Osteoblast (primary cell): ENCODE results near the gene ONECUT1. TPM values are rescaled to one million over a fixed set of nuclear protein-coding genes. Genes with fewer than 3 reads are reported as not detected.

Experiments
- DNase-seq: peaks from one replicate; pipeline ENCODE4 v3.0.0; 2011; ENCODE audit warnings: low spot score, mixed read lengths; ENCODE audit not compliant: insufficient read length; ENCODE audit errors: missing footprints
- H2AFZ ChIP-seq: 2 replicates; pipeline ENCODE4 v1.6.0; 2011; ENCODE audit warnings: mild to moderate bottlenecking, low read length
- H3K27ac ChIP-seq: 2 replicates; pipeline ENCODE4 v1.5.1; 2011; ENCODE audit warnings: mild to moderate bottlenecking, low read depth, low read length, moderate library complexity
- H3K27me3 ChIP-seq: 2 replicates; pipeline ENCODE4 v1.6.0; 2012; ENCODE audit warnings: mild to moderate bottlenecking, control low read depth, inconsistent platforms, low read length, moderate library complexity; ENCODE audit not compliant: insufficient read depth
- H3K36me3 ChIP-seq: 2 replicates; pipeline ENCODE4 v1.5.1; 2011; ENCODE audit warnings: mild to moderate bottlenecking, low read length, control low read depth, moderate library complexity; ENCODE audit not compliant: insufficient read depth
- H3K4me1 ChIP-seq: 2 replicates; pipeline ENCODE4 v1.5.1; 2011; ENCODE audit warnings: mild to moderate bottlenecking, low read length, control low read depth, moderate library complexity; ENCODE audit not compliant: insufficient read depth
- H3K4me2 ChIP-seq: 2 replicates; pipeline ENCODE4 v1.6.0; 2011; ENCODE audit warnings: mild to moderate bottlenecking, low read length; ENCODE audit not compliant: insufficient read depth
- H3K4me3 ChIP-seq: fragments of 200-600 bp; sonication (generic); 3 replicates; pipeline ENCODE4 v1.5.1; 2012; ENCODE audit warnings: mild to moderate bottlenecking, low read length, inconsistent platforms; ENCODE audit not compliant: insufficient read depth
- H3K79me2 ChIP-seq: 2 replicates; pipeline ENCODE4 v1.6.0; 2012; ENCODE audit warnings: mild to moderate bottlenecking, low read length, control low read depth, inconsistent platforms; ENCODE audit not compliant: insufficient read depth
- H3K9me3 ChIP-seq: 2 replicates; pipeline ENCODE4 v1.5.1; 2011; ENCODE audit warnings: low read depth, low read length, control low read depth
- H4K20me1 ChIP-seq: 2 replicates; pipeline ENCODE4 v1.6.0; 2012; ENCODE audit warnings: mild to moderate bottlenecking, low read length, control low read depth; ENCODE audit not compliant: insufficient read depth
- total RNA-seq: library from RNA; depleted of rRNA; stranded (reverse); fragments of >200 nt; gene quantifications from 2 replicates; pipeline ENCODE4 v1.2.3, GENCODE V29; 2012
- TF ChIP-seq, protein P1 (sequence below): IDR thresholded peaks from 2 replicates; pipeline ENCODE4 v1.5.1; 2011; ENCODE audit warnings: mild to moderate bottlenecking, low read depth, low read length, moderate library complexity; ENCODE audit errors: extremely low read depth

The ONECUT1 gene
- total RNA-seq, 1 donor: not detected

DNA sequence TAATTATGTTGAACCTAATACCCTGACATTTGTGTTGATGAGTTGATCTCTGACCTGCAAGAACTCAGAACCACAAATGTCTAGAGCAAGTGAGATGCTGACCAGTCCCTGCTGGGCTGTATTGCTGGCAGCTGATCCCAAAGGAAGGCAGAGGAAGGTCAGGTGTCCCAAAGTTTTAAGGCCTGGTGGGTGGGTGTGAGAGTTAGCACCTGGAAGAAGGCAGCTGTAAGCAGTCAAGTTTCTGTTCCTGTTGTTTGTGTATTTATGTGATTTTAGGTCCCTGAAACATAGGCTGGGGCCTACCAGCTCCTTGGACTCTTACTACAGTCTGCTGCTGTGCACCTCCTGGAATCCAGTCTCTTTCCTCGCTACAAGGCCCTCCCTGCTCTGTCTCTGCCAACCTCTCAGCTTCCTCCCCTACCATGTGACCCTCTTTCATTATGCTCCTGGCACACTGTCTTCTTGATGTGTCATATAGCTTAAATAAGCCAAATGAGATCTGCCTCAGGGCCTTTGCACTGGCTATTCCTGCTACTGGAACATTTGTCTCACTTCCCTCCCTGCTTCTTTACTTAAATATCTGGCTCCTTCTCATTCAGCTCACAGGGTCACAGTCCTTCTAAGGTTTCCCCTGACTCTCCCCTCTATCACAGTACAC lies 80.0 kb downstream of the ONECUT1 start:
- no peak overlapping the region for H3K4me2 ChIP-seq

DNA sequence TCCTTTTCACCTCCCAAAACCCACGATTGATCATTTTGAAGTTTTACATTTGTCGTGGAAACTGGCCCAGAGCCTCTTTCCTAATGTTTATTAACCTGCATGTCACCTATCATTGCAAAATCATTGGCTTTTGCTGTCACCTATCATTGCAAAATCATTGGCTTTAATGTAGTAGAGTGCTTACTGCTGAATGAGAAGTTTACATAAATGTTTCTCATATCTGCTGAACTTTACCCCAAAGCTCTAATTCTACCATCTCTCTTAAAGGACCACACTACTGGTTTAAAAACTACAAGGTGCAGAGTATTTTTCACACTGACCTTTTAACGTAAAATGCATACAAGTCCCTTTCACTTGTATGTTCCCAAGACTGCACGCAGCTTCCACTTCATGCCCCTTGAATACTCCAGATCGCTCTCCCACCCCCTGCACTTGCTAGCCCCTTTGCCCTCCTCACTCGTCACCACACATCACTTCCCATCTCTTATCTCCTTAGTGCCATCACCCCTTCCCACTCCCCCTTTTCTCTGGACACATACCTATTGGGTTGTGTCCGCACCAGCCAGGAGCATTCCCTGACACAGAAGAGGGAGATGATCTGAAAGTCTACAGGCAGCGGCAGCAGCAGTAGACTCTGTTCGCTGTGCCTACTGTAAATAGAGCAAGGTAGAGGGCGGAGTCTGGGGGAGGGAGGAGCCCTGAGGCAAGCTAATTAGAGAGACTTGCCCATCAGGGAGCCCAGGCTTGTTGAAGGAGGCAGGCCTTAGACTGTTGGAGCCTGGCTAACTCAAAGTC lies 80.8 kb downstream of the ONECUT1 start:
- no peak overlapping the region for H2AFZ ChIP-seq
- H3K79me2 ChIP-seq: no peaks in the 10 kb centered on the region
- no peaks in the 10 kb centered on the region for H3K9me3 ChIP-seq
- no peak overlapping the region for H3K27ac ChIP-seq
- no peak for DNase-seq
- H4K20me1 ChIP-seq: no peaks in the 10 kb centered on the region
- peaks cover 5% of the 10 kb centered on the region for H3K27me3 ChIP-seq
- no peaks in the 10 kb centered on the region for H3K36me3 ChIP-seq
- TF ChIP-seq, protein P1, sequence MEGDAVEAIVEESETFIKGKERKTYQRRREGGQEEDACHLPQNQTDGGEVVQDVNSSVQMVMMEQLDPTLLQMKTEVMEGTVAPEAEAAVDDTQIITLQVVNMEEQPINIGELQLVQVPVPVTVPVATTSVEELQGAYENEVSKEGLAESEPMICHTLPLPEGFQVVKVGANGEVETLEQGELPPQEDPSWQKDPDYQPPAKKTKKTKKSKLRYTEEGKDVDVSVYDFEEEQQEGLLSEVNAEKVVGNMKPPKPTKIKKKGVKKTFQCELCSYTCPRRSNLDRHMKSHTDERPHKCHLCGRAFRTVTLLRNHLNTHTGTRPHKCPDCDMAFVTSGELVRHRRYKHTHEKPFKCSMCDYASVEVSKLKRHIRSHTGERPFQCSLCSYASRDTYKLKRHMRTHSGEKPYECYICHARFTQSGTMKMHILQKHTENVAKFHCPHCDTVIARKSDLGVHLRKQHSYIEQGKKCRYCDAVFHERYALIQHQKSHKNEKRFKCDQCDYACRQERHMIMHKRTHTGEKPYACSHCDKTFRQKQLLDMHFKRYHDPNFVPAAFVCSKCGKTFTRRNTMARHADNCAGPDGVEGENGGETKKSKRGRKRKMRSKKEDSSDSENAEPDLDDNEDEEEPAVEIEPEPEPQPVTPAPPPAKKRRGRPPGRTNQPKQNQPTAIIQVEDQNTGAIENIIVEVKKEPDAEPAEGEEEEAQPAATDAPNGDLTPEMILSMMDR: no peak
- H3K4me1 ChIP-seq: no peaks in the 10 kb centered on the region
- H3K4me3 ChIP-seq: no peak overlapping the region
- no peak overlapping the region for H3K4me2 ChIP-seq

More for the DNA sequence above, 80.0 kb downstream of the ONECUT1 start:
- DNase-seq: no peak
- Histone ChIP-seq H3K79me2 (no peaks in the 10 kb centered on the region), H3K4me1 (no peaks in the 10 kb centered on the region), H3K9me3 (no peaks in the 10 kb centered on the region), H3K27ac (no peak overlapping the region), H2AFZ (no peak overlapping the region), H3K27me3 (peaks cover 5% of the 10 kb centered on the region), H3K4me3 (no peak overlapping the region), H4K20me1 (no peaks in the 10 kb centered on the region), H3K36me3 (no peaks in the 10 kb centered on the region)
- TF ChIP-seq, protein P1: no peak

Other genes starting within 250 kb of the ONECUT1 start
- gene ARPP19, start 221.3 kb downstream of the ONECUT1 start, total RNA-seq: 104 and 114 TPM in 2 replicates
- 34.4 and 47.4 TPM in 2 replicates for gene ATOSA, start 110.9 kb downstream of the ONECUT1 start, total RNA-seq